ENCODE measurements around the gene CES3.

GRCh38 chr16:66970775-66971720, 10.0 kb downstream of the CES3 start:
- TF ChIP-seq CTCF (IDR thresholded peaks at IDR 0.05) (no peak), POLR2A (IDR thresholded peaks at IDR 0.05) (no peak), EP300 (IDR thresholded peaks at IDR 0.05) (no peak)

All from ovary (tissue), 3 donors.